KG1 (cell line): ENCODE results near the gene RFT1.
A peak's percentile ranks its signal among the peaks of the same experiment; 100 is the strongest.

Experiments
- DNase-seq: peaks from one replicate; lab custom pipeline; 2025; lab: John Stamatoyannopoulos, UW

The RFT1 gene

DNA sequence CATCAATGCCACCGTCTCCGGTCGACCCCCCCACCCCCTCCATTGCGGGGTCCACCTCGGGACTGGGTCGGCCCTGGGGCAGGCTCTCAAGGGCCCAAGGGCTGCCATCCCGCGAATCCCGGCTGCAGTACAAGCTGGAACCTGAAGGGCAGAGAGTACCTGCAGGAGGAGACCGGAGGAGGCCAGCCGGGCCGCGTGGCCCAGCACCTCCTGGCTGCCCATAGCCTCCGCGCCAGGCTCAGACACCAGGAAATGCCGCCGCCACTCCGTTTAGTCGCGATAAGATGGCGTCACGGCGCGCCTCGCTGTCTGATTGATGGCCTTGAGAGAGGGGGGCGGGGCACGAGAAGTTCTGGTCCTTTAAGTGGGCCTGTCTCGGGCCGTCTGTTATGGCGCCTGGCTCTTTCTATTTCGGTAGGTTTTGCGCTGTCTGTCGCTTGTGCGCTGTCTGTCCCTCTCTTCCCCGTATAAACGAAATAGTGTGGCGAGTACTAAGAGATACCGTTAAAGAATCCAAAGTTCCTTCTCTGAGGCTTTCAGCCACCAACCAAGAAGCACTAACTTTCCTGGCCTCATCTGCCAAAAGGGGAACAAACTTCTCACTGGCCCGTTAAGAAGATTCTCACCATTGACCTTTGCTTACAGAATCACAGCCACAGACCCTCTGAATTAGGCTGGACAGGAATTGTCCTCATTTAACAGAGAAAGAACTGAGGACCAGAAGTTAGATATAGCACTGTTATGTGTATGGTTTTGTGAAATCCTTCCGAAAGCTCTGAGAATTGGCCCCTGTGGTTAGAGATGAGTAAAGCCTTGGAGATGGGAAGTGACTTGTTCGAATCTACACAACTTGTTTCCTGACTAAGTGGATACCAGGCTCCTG, at the start of gene RFT1:
Gene RFT1 (minus strand): TSS at position 257 of the 883 bp plus-strand sequence. CDS start 35 bp downstream, at position 222.
- peak; percentile 93 for DNase-seq

DNA sequence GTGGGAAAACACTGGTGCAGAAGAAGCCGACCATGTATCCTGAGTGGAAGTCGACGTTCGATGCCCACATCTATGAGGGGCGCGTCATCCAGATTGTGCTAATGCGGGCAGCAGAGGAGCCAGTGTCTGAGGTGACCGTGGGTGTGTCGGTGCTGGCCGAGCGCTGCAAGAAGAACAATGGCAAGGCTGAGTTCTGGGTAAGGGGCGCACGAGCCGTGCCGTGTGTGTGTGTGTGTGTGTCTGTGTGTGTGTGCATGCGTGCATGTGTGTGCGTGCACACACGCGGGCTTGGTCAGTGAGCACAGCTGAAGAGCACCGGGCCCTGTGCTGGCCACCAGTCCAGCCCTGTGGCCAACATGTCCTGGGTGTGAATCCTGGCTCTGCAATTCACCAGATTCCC, 49.3 kb upstream of the RFT1 start:
- DNase-seq, result no peak

DNA sequence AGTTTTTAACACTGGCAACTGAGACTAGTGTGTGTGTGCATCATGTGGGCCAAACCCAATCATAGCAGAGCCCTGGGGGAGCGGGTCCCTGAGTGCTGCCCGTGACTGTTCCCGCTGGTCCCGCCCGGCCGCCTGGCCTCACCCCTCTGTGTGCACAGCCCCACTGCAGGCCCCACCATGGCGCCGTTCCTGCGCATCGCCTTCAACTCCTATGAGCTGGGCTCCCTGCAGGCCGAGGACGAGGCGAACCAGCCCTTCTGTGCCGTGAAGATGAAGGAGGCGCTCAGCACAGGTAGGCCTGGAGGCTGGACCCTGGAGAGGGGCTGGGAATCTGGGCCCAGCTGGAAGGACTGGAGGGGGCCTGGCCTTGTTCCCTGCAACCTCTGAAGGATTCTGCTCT, 48.0 kb upstream of the RFT1 start:
- no peak for DNase-seq

- no peak for DNase-seq
These were observed 45.6 kb upstream of the RFT1 start for GRCh38 chr3:53175613-53176540.

GRCh38 chr3:53174346-53175250, 44.4 kb upstream of the RFT1 start:
- DNase-seq, result no peak

DNA sequence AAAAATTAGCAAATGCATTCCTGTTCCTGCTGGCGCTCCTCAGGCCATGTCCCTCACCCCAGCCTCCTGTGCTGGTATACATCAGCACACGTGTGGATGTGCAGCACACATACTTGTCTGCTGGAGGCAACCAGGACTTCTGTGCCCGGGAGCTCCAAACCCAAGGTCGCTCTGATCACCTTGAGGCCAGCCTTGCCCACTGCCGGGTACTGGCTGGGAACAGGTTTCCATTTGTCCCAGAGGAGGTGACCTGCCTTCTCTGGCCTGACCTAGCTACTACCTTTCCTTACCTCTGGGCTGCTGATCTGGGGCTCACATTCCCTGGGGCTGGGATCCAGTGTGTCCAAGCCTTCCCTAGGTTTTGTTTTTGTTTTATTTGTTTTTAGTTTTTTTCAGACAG, 42.9 kb upstream of the RFT1 start:
- no peak for DNase-seq

DNA sequence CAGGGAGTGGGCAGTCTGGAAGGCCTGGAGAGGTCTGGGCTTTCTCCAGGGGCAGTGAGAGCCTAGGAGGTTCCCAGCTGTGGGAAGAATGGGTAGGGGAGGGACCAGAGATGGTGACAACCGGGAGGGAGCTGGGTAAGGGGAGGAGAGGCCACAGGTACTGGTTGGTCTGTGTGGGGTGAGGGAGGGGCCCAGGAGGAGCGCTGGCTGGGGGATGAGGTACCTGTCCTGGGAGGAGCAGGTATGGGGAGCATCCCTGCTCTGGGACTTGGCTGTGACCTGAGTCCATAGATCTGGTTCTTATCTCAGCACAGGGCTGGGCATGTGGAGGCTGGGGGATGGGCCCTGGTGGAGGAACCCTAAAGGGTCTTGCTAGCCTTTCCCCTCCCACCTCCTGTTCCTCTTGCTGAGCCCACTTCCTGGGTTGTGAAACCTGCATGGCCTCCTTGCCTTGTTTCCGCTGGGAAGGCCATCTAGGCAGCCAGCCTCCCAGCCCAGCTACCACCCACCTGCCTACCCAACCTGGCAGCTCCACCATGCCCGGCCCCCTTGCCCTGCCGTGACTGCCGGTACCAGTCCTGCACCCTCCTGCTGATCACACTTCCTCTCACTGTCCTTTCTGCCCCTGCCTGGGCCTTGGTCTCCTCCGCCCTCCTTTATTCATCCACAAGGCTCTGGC, 41.7 kb upstream of the RFT1 start:
- DNase-seq, result no peak

DNA sequence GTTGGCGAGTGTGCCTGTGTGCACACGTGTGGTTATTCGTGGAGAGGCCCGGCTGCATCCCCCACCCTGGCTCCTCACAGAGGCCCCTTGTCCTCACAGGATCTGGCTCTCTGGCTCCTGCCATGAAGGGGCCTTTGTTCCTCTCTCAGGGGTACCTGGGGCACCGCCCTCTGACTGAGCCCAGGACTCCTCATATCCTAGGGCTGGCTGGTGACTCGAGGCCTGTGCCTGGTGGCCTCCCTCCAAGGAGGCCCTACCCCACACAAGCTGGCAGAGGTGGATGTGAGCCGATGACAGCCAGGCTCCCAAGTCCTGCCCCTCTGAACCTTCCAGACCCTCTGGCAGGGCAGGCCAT, 40.8 kb upstream of the RFT1 start:
- DNase-seq, result no peak

GRCh38 chr3:53170325-53171063, 40.3 kb upstream of the RFT1 start:
- no peak for DNase-seq

DNA sequence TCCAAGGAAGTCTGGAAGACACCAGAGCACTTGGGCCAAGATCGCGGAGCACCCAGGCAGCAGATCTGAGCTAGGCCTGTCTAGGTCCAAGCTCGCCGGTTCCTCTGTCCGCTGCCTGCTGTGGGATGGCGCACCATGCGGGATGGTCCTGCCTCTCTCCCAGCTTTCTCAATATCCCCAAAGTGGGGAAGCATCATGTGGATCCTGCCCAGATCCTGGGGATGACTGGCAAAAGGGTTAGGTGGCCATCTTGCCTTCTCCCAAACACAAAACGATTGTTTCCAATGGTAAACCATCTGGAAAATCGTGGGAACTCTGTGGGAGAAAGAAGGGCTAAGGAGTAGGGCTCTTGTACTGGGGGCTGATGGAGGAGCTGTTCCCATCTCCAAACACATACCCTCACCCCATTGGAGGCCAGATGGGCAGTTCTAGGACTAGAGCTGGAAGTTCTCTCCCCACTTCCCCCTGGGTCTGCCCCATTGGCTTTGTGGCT, 39.6 kb upstream of the RFT1 start:
- no peak for DNase-seq

- DNase-seq, result no peak
These were observed 39.0 kb upstream of the RFT1 start for GRCh38 chr3:53169045-53169831.

DNA sequence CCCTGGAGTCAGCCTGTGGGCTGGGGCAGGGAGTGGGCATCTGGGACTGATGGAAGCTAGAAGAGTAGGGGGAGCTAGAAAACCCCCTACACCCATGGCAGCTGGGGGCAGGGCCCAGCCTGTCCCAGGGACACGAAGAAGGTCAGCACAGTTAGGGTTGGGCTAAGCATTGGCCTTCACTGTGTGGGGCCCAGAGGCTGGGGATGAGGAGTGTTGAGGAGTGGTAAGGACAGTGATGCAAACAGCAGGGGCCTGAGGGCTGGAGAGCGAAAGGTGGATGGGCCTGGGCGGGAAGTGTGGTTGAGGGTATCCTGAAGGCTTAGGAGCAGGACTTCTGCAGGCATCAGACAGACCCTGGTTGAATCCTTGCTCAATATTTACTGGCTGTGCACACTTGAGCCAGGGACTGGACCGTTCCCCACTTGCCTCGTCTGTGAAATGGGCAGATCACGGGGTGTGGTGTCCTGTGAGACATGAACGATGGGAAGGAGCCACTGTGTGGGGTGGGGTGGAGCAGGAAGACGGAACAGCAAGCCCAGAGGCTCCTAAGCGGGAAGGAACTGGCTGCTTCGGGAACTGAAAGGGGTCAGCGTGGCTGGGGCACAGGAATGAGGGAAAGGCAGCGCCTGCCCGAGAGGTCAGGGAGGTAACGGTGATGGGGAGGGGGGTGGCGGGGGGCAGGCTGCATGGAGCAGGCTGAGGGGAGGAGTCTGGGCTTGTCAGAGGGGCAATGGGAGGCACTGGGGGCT, 38.1 kb upstream of the RFT1 start:
- no peak for DNase-seq

DNA sequence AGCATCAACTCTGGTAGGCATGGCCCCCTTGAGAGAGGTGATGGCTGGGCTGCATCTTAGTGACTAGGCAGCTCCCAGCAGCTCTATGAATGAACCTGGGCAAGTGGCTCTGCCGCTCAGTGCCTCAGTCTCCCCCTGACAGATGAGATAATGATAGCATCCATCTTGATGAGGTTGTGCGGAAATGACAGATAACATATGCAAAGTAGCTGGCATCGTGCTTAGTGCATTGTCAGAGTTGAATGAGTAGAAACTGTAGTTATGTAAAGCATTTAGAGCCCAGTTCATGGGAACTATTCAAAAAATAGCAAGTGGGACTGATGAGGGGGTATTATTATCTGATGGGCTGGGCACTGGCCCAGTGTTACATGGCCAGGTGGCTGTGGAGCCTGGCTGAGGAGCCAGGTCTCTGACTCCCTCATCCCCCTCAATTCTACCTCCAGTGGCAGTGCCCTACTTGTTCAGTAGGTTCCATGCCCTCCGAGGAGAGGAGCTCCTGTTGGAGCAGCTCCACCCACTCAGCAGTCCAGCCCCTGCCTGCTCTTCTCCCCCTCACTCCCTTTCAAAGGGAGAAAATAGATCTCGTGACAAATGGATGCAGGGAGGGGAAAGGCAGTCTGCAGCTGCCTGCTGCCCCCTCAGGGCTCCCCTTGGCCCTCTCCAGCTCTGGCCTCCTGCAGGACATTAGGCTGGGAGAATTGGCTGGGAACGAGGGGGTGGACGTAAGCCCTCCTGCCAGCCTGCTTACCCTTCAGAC, 37.4 kb upstream of the RFT1 start:
- DNase-seq, result no peak

DNA sequence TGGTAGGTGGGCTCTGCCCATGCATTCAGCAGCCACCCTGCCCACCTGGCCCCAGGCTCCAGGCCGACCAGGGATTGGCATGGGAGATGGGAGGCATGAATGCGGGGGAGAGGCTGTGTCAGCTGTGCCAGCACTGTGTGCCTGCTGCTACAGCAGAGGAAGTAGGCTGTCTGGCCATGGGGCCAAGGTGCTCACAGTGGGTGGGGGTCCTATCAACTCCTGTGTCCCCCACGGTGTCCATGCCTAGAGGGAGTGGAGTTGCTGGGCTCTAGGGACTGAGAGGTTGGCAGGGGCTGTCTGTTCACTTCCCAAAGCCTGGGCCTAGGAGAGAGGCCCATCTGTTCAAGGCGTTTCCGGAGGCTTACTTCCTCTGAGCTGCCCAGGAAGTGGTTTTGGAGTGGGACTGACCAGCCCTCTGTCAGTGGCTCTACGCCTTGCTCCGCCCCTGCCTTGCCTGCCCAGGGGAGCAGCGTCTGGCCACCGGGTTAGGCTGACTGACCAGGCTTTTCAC, 36.6 kb upstream of the RFT1 start:
- no peak for DNase-seq

- no peak for DNase-seq
These were observed 36.0 kb upstream of the RFT1 start for GRCh38 chr3:53166206-53166605.

DNA sequence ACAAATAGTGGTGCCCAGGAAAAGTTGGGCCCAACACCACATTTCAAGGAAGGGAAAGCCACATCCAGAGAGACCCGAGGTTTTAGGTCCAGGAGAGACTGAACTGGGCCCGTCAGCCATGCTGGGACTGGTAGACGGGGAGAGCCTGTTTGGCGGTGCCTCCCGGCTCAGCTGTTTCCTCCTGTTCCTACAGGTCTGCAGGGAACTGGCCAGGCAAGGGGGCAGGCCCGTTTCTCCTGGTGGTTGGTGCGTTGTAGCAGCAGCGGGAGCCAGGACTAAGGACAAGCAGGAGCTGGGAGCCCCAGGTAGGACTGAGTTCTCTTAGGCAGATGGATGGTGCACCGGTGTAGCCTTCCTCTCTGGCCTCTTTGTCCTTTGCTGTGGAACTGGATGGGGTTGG, 34.7 kb upstream of the RFT1 start:
- DNase-seq, result no peak

GRCh38 chr3:53163444-53164387, 33.5 kb upstream of the RFT1 start:
- DNase-seq, result no peak
